Measurements from ENCODE around the gene IFNL2. TPM values are rescaled to one million over a fixed set of nuclear protein-coding genes. Genes with fewer than 3 reads are reported as not detected.
"Not testable (repeated sequence)": the region's sequence is repeated elsewhere in the genome, so short reads cannot be mapped to it uniquely, and the experiment has no call there.

IFNL2 gene
- total and polyA plus RNA-seq, 9 of the 15 experiments (the other 6 are each of a cell fraction or from before 2014, with no cell fraction given) = not detected

- DNase-seq (ENCODE audit: extremely low read depth in 1 of 4, low spot score in 3 of 4) = no peak
- Histone ChIP-seq H3K4me2 (ENCODE audit: insufficient read depth, low read length) (no peak overlapping the region), H3K9me1 (ENCODE audit: control insufficient read depth, insufficient read depth, low read length) (no peaks in the 10 kb centered on the region), H4K20me1 (replicated peaks; ENCODE audit: control insufficient read depth, insufficient read depth, low read length) (no peaks in the 10 kb centered on the region), H3K4me3 (no peak overlapping the region), H3K4me1 (replicated peaks in 1 of 2; ENCODE audit: control insufficient read depth in 2 of 2, insufficient read depth in 2 of 2, low read length in 2 of 2) (peaks cover 0 to 8% of the 10 kb centered on the region in 2 experiments; a peak in 3 of 5 replicates), H3K27ac (ENCODE audit: extremely low read depth, low read depth, low read length) (no peak overlapping the region), H3K9ac (ENCODE audit: insufficient read depth in 1 of 2, low read depth in 2 of 2, low read length in 2 of 2) (no peak overlapping the region), H3K9me3 (replicated peaks; ENCODE audit: control insufficient read depth, insufficient read depth, low read depth, low read length) (no peaks in the 10 kb centered on the region), H3K36me3 (ENCODE audit: control insufficient read depth, insufficient read depth, low read length) (no peaks in the 10 kb centered on the region), H2AFZ (ENCODE audit: low read depth, low read length) (no peak overlapping the region), H3K79me2 (ENCODE audit: control insufficient read depth, insufficient read depth, low read length) (no peaks in the 10 kb centered on the region), H3K27me3 (ENCODE audit: control insufficient read depth in 2 of 2, insufficient read depth in 2 of 2, low read length in 2 of 2) (no peaks in the 10 kb centered on the region)
- 51% methylated on average over 7 of the region's 7 CpGs for WGBS (ENCODE audit: insufficient coverage, low coverage, missing lambda C conversion rate)
- no TSS peak for BruUV-seq (replicated peaks)
- intact Hi-C loops (cut with micrococcal nuclease) (no loop called here), in situ Hi-C loops (cut with MboI) (no loop called here)
- ATAC-seq = no peak
- no peak for TF ChIP-seq MTA2 (IDR thresholded peaks at IDR 0.05; ENCODE audit: low read depth)
- TF ChIP-seq ZNF551 (CRISPR knock-in tag; IDR thresholded peaks at IDR 0.05) = no peak
- no peak for TF ChIP-seq ZNF175 (CRISPR knock-in tag; IDR thresholded peaks at IDR 0.05; ENCODE audit: low read depth)
- TF ChIP-seq CBX2 (IDR thresholded peaks at IDR 0.05; ENCODE audit: insufficient read depth, low read length, poor library complexity, severe bottlenecking) = no peak
- no peak for TF ChIP-seq MAZ (CRISPR knock-in tag; conservative IDR thresholded peaks at IDR 0.05 in 1 of 2, IDR thresholded peaks at IDR 0.05 in 1 of 2)
- TF ChIP-seq CEBPG (CRISPR knock-in tag; IDR thresholded peaks at IDR 0.05) = 0 out of 2 replicates have a peak, but pooled peaks have one; percentile 44
- TF ChIP-seq CEBPG (tag; conservative IDR thresholded peaks at IDR 0.05 in 1 of 2, IDR thresholded peaks at IDR 0.05 in 1 of 2) = no peak
- no peak for TF ChIP-seq CTBP1 (IDR thresholded peaks at IDR 0.05; ENCODE audit: borderline replicate concordance)
- TF ChIP-seq PCBP1 (IDR thresholded peaks at IDR 0.05; ENCODE audit: low read depth, low read length, poor library complexity, severe bottlenecking) = no peak
- TF ChIP-seq ATF3 (IDR thresholded peaks at IDR 0.05) = no peak
- TF ChIP-seq ATF3 (CRISPR knock-in tag; conservative IDR thresholded peaks at IDR 0.05) = no peak
- peak; percentile 71 for TF ChIP-seq CEBPB (tag; IDR thresholded peaks at IDR 0.05)
- TF ChIP-seq FOXK2 (conservative IDR thresholded peaks at IDR 0.05 in 1 of 2, IDR thresholded peaks at IDR 0.05 in 1 of 2; ENCODE audit: low read depth in 2 of 2) = no peak
- TF ChIP-seq CBFA2T3 (IDR thresholded peaks at IDR 0.05) = no peak
- no peak for FAIRE-seq
- CTCF ChIA-PET (ENCODE audit: low intra/inter-chr PET ratio) = no interaction called here
- POLR2A ChIA-PET = no interaction called here
These were observed 27.8 kb upstream of the IFNL2 start for GRCh38 chr19:39240421-39240820.

- H2AFZ ChIP-seq (ENCODE audit: low read depth, low read length); H3K4me2 ChIP-seq (ENCODE audit: insufficient read depth, low read length); H3K4me3 ChIP-seq; H3K9me3 ChIP-seq (replicated peaks; ENCODE audit: control insufficient read depth, insufficient read depth, low read depth, low read length); H3K79me2 ChIP-seq (ENCODE audit: control insufficient read depth, insufficient read depth, low read length); H4K20me1 ChIP-seq (replicated peaks; ENCODE audit: control insufficient read depth, insufficient read depth, low read length); DNase-seq (ENCODE audit: extremely low read depth in 1 of 4, low spot score in 3 of 4); H3K27ac ChIP-seq (ENCODE audit: extremely low read depth, low read depth, low read length); BruUV-seq (replicated peaks); in situ Hi-C loops (cut with MboI); ATAC-seq; H3K36me3 ChIP-seq (ENCODE audit: control insufficient read depth, insufficient read depth, low read length); H3K9me1 ChIP-seq (ENCODE audit: control insufficient read depth, insufficient read depth, low read length); POLR2A ChIA-PET; H3K27me3 ChIP-seq (ENCODE audit: control insufficient read depth in 2 of 2, insufficient read depth in 2 of 2, low read length in 2 of 2); H3K9ac ChIP-seq (ENCODE audit: insufficient read depth in 1 of 2, low read depth in 2 of 2, low read length in 2 of 2); intact Hi-C loops (cut with micrococcal nuclease); CTCF ChIA-PET (ENCODE audit: low intra/inter-chr PET ratio); FAIRE-seq: not testable (repeated sequence)
- H3K4me1 ChIP-seq (replicated peaks in 1 of 2; ENCODE audit: control insufficient read depth in 2 of 2, insufficient read depth in 2 of 2, low read length in 2 of 2) = peaks cover 0 to 21% of the 10 kb centered on the region in 2 experiments; a peak in 2 of 5 replicates
- 19% methylated on average over 6 of the region's 13 CpGs for WGBS (ENCODE audit: insufficient coverage, low coverage, missing lambda C conversion rate)
These were observed 24.5 kb upstream of the IFNL2 start for GRCh38 chr19:39243741-39244140.

Measured in K562 (cell line).